IPS DF 4.7 (cell line): ENCODE data around the gene ADAMTS2.
"Not testable (repeated sequence)": the region's sequence is repeated elsewhere in the genome, so short reads cannot be mapped to it uniquely, and the experiment has no call there.

ENCODE experiments used
- DNase-seq: peaks from one replicate; pipeline ENCODE4 v3.0.0-alpha.2; 2013; ENCODE audit warnings: low spot score; ENCODE audit errors: extremely low read depth

Gene ADAMTS2

DNA sequence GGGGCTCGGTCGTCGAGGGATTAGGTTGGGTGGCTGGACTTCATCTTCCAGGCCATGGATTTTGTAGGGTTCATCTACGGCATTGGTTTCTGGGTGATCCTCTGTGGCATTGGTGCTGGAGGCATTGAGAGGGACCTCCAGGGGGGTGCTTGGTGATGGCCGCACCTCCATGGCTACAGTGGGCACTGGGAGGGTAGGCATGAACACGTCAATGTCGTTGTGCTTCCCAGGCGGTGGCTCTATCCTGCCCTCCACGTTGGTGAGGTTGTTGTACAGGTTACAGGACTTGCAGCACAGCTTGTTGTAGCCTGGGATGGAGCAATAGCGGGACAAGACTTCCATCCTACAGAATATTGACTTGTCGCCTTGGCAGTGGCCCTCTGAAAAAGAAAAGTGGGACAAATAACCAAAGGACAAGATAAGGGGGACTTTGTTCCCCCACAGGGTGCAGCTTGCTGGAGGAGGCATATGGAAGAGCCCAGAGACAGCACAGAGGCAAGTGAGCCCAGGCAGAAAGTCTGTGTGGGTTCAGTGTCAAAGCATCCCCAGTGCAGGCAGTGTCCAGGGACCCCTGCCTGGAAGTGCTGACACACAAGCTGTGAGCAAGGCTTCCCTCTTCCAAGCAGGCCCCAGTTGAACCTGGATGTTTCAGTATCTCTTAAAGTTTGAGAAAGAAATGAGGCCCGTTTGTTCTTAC, 231.2 kb downstream of the ADAMTS2 start:
- no peak for DNase-seq

DNA sequence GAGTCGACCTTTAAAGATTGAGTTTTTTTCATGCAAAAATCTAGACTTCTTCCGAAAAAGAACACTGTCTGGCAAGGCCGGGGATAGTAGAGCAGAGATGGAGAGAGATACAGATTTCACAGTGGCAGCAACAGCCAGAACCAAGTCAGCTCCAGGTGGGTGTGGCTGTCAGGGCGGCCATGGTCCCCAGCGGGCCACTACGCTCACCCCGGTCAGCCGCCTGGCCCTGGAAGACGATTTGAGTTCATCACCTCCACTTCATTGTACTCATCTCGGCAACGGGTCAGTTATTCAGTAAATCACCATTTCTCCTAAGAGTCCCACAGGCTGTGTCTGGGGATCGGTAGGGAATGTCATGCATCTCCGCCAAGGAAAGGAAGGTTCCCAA, 232.1 kb downstream of the ADAMTS2 start:
- DNase-seq, result no peak

DNA sequence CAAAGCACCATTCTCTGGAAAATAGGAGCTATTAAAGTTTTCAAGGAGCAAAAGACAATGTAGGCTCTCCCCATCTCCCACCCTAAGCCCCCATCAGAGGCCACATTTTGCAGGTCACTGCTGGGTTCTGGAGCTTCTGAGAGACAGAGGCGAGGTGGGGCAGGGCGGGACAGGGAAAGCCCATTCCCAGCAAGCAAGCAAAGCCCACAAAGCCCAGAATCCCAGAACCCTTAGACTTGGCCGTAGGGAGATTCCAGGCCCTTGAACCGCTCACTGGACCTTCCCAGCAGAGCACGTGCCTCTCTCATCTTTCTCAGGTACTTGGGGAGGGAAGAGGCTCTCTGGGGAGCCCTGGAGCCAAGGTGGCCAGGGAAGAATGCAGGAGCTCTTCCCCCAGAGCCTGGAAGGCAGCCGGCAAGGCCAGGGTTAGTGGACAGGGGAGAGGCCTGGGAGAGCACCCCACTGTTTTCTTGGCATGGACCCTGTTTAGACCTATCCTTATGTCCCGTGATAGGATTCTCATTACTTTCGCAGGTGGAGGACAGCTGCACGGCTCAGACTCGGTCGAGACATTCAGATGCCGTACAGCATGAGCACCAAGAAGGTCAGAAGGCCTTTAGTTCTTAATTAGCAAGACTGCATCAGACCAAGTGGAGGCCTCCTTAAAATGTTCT, 232.7 kb downstream of the ADAMTS2 start:
- DNase-seq, result no peak

DNA sequence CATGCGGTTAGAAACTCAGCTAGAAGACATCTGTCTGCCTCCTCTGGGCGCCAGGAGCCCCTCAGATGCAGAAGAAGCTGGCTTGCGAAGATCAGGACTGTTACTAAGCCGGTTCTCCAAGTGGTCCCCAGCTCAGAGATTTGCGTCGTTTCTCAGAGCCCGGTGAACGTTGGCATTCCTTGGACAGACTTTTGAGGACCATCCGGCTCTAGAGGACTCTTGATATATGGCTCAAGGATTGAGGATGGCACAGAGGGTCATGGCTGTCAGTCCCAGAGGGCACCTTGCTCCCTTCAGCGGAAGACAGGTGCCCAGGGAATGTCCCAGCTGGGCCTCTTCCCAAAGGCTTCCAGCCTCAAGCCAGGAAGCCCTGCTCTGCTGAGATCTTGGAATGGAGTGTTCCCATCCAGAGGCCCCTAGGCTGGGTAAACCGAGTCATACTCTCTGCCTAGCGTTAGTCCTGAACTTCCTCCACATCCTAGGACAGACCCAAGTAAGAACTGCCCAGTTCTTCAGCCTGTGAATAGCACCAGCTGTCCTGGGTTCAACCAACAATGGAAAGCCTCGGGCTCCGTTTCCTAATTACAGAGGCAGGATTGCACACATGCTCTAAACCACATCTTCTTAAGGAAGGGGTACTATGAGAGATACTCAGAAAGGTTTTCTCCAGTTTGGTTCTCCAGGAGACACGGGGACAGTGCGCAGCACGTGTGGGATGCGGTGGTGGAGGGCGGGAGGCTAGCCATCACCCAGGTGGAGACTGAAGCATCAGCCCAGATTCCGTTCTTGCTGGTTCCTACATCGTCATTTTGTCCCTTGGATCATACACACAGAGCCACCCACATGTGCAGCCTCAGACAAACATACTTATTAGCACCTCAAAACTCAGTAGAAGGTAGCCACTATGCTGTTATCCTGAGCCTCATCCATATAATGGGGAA, 233.7 kb downstream of the ADAMTS2 start:
- no peak for DNase-seq

DNA sequence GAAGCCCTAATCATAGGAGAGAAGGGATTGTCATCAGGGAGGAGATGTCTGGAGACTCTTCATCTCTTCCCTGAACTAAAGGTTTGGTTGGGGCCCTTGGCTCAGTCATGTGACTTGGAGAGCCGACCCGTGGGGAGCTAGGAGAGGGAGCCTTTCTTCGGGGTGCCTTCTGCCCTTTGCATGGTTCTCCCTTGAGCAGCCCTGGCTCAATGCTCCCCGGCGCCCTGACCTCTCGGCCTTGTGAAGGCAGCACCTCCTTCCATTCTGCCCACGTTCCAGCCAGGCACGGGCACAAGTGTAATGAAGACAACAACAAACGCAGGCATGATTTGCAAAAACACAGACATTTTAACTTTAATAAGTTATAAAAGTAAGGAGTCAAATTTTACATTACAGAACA, 234.7 kb downstream of the ADAMTS2 start:
- DNase-seq, result no peak

DNA sequence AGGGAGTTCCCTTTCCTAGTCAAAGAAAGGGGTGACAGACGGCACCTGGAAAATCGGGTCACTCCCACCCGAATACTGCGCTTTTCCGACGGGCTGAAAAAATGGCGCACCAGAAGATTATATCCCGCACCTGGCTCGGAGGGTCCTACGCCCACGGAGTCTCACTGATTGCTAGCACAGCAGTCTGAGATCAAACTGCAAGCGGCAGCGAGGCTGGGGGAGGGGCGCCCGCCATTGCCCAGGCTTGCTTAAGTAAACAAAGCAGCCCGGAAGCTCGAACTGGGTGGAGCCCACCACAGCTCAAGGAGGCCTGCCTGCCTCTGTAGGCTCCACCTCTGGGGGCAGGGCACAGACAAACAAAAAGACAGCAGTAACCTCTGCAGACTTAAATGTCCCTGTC, 244.0 kb downstream of the ADAMTS2 start:
- not testable (repeated sequence) for DNase-seq

- DNase-seq, result no peak
These were observed 255.8 kb downstream of the ADAMTS2 start for GRCh38 chr5:179089502-179089901.

- no peak for DNase-seq
These were observed 264.5 kb downstream of the ADAMTS2 start for GRCh38 chr5:179080724-179081123.

- DNase-seq, result no peak
These were observed 265.9 kb downstream of the ADAMTS2 start for GRCh38 chr5:179079165-179079987.

DNA sequence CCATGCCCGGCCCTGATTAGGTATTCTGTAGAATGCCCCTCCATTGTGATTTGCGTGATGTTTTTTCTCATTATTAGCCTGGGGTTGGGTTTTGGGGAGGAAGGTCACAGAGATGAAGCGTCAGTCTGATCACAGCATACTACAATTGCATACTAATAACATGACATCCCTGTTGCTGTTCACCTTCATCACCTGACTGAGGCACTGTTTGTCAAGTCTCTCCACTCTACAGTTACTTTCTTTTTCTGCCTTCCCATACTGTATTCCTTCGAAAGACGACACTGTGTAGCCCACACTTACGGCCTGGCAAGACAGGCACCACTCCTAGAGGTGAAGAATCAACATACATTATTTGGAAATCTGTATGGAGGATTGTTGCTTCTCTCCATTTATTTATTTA, 279.6 kb downstream of the ADAMTS2 start:
- no peak for DNase-seq

DNA sequence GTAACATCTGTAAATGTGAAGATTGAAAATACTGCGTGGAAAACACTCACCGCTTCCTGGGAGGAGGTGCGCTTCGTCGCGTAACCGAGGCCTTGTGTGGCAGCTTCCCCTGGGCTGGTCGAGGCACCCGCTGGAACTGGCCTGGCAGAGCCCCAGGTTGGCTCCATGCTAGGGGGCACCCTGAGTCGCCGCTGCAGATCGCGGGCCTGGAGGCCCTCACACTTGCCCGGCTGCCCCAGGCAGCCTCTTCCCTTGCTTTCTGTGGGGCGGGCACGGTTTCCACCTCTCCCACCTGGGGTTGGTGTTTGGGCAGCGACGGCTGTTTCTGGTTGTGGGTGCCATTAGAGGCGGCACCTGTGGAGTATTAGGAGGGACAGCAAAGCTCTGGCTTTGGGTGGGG, 284.2 kb downstream of the ADAMTS2 start:
- DNase-seq, result no peak
